Hepatocyte (in vitro differentiated cells): ENCODE results near the gene MIP. TPM values are rescaled to one million over a fixed set of nuclear protein-coding genes. Genes with fewer than 3 reads are reported as not detected.

ENCODE experiments used
- DNase-seq: peaks from one replicate; pipeline ENCODE4 v3.0.0-alpha.2; 2016; ENCODE audit warnings: low spot score
- H2AFZ ChIP-seq: fragments of 200-600 bp; sonication (generic); 2 replicates; pipeline ENCODE4 v1.6.0; 2016; ENCODE audit warnings: antibody characterized with exemption, mild to moderate bottlenecking
- H3K27ac ChIP-seq: fragments of 200-600 bp; sonication (generic); 2 replicates; pipeline ENCODE4 v1.5.1; 2016; ENCODE audit warnings: mild to moderate bottlenecking
- H3K27me3 ChIP-seq: fragments of 200-600 bp; sonication (generic); 2 replicates; pipeline ENCODE4 v1.6.1; 2016
- H3K36me3 ChIP-seq: fragments of 200-600 bp; sonication (generic); replicated peaks from 2 replicates; pipeline ENCODE4 v1.5.1; 2016; ENCODE audit warnings: low read depth; ENCODE audit not compliant: insufficient read depth
- H3K4me1 ChIP-seq: fragments of 200-600 bp; sonication (generic); 2 replicates; pipeline ENCODE4 v1.5.1; 2016; ENCODE audit warnings: mild to moderate bottlenecking, moderate library complexity; ENCODE audit not compliant: insufficient read depth
- H3K4me2 ChIP-seq: fragments of 200-600 bp; sonication (generic); 2 replicates; pipeline ENCODE4 v1.6.0; 2016
- H3K4me3 ChIP-seq: fragments of 200-600 bp; sonication (generic); 2 replicates; pipeline ENCODE4 v1.5.1; 2016; ENCODE audit warnings: mild to moderate bottlenecking
- H3K79me2 ChIP-seq: fragments of 200-600 bp; sonication (generic); 2 replicates; pipeline ENCODE4 v1.6.0; 2017; ENCODE audit warnings: mild to moderate bottlenecking
- H3K9me2 ChIP-seq: fragments of 200-600 bp; sonication (generic); replicated peaks from 2 replicates; pipeline ENCODE4 v1.6.0; 2017; ENCODE audit warnings: mild to moderate bottlenecking; ENCODE audit not compliant: insufficient read depth
- H3K9me3 ChIP-seq: fragments of 200-600 bp; sonication (generic); 2 replicates; pipeline ENCODE4 v1.5.1; 2016; ENCODE audit warnings: low read depth, mild to moderate bottlenecking
- H4K20me1 ChIP-seq: fragments of 200-600 bp; sonication (generic); 2 replicates; pipeline ENCODE4 v1.6.0; 2016; ENCODE audit warnings: mild to moderate bottlenecking; ENCODE audit not compliant: insufficient read depth, poor library complexity, severe bottlenecking
- CTCF ChIP-seq: fragments of 200-600 bp; sonication (generic); IDR thresholded peaks from 2 replicates; pipeline ENCODE4 v1.5.1; 2016; ENCODE audit warnings: antibody characterized with exemption, mild to moderate bottlenecking; ENCODE audit not compliant: poor library complexity
- EZH2 ChIP-seq: fragments of 200-600 bp; sonication (generic); IDR thresholded peaks from 2 replicates; pipeline ENCODE4 v1.6.1; 2016; ENCODE audit warnings: antibody characterized with exemption, mild to moderate bottlenecking, borderline replicate concordance
- EZH2phosphoT487 ChIP-seq: fragments of 200-600 bp; sonication (generic); IDR thresholded peaks from one replicate; pipeline ENCODE4 v1.6.1; 2018; ENCODE audit warnings: antibody characterized with exemption, mild to moderate bottlenecking, low read depth, moderate library complexity; ENCODE audit not compliant: unreplicated experiment, severe bottlenecking
- WGBS: methylation state at CpG from one replicate; pipeline ENCODE4 v1.1.6; 2016; ENCODE audit warnings: low lambda C conversion rate; ENCODE audit errors: missing lambda C conversion rate; 5-methylcytosine and 5-hydroxymethylcytosine counted together
- polyA plus RNA-seq: library from polyadenylated mRNA; unstranded; fragments of >200 nt; fragmentation: Nextera tagmentation; extraction: Ambion mirVana; gene quantifications from 2 replicates; pipeline ENCODE4 v1.2.1, GENCODE V29; 2016
- total RNA-seq: library from RNA; depleted of rRNA; stranded (reverse); fragments of >200 nt; gene quantifications from 2 replicates; pipeline ENCODE4 v1.2.3, GENCODE V29; 2014

Gene MIP
- total and polyA plus RNA-seq, 2 experiments from 2014 or later: not detected

- Histone ChIP-seq H3K4me1 (no peaks in the 10 kb centered on the region), H3K9me2 (no peaks in the 10 kb centered on the region), H3K27ac (no peak overlapping the region), H3K27me3 (no peaks in the 10 kb centered on the region), H3K79me2 (no peaks in the 10 kb centered on the region), H3K9me3 (no peaks in the 10 kb centered on the region), H3K4me2 (no peak overlapping the region), H2AFZ (no peak overlapping the region), H4K20me1 (no peaks in the 10 kb centered on the region), H3K4me3 (no peak overlapping the region), H3K36me3 (no peaks in the 10 kb centered on the region)
- 98% methylated on average over 3 of the region's 3 CpGs for WGBS
- DNase-seq: no peak
- TF ChIP-seq EZH2 (no peak), EZH2phosphoT487 (no peak), CTCF (no peak)
These were observed 40.1 kb downstream of the MIP start for GRCh38 chr12:56414401-56414800.

GRCh38 chr12:56413392-56413791, 41.1 kb downstream of the MIP start:
- DNase-seq: no peak
- WGBS: 89% methylated on average over 7 of the region's 7 CpGs
- H3K4me1 ChIP-seq: no peaks in the 10 kb centered on the region

GRCh38 chr12:56411781-56412639, 42.4 kb downstream of the MIP start:
- DNase-seq: no peak
- H2AFZ ChIP-seq: no peak overlapping the region
- TF ChIP-seq EZH2phosphoT487: no peak
- TF ChIP-seq CTCF: no peak
- no peak for TF ChIP-seq EZH2
- H3K79me2 ChIP-seq: no peaks in the 10 kb centered on the region
- H3K4me1 ChIP-seq: no peaks in the 10 kb centered on the region
- no peaks in the 10 kb centered on the region for H3K9me2 ChIP-seq
- 89% methylated on average over 6 of the region's 6 CpGs for WGBS
- H3K27ac ChIP-seq: no peak overlapping the region
- H3K27me3 ChIP-seq: no peaks in the 10 kb centered on the region
- H3K4me3 ChIP-seq: no peak overlapping the region
- no peaks in the 10 kb centered on the region for H4K20me1 ChIP-seq
- H3K4me2 ChIP-seq: no peak overlapping the region
- H3K9me3 ChIP-seq: no peaks in the 10 kb centered on the region
- H3K36me3 ChIP-seq: no peaks in the 10 kb centered on the region

More at GRCh38 chr12:56413392-56413791, 41.1 kb downstream of the MIP start:
- no peaks in the 10 kb centered on the region for H3K9me2 ChIP-seq
- no peak overlapping the region for H2AFZ ChIP-seq
- no peak overlapping the region for H3K27ac ChIP-seq
- H3K4me2 ChIP-seq: no peak overlapping the region
- no peaks in the 10 kb centered on the region for H3K27me3 ChIP-seq
- no peaks in the 10 kb centered on the region for H3K9me3 ChIP-seq
- no peaks in the 10 kb centered on the region for H3K36me3 ChIP-seq
- no peaks in the 10 kb centered on the region for H3K79me2 ChIP-seq
- TF ChIP-seq EZH2phosphoT487: no peak
- TF ChIP-seq EZH2: no peak
- H4K20me1 ChIP-seq: no peaks in the 10 kb centered on the region
- H3K4me3 ChIP-seq: no peak overlapping the region

GRCh38 chr12:56410768-56411167, 43.7 kb downstream of the MIP start:
- Histone ChIP-seq H2AFZ (no peak overlapping the region), H3K4me2 (no peak overlapping the region), H4K20me1 (no peaks in the 10 kb centered on the region), H3K79me2 (no peaks in the 10 kb centered on the region), H3K27ac (no peak overlapping the region), H3K4me3 (no peak overlapping the region), H3K4me1 (no peaks in the 10 kb centered on the region), H3K9me2 (no peaks in the 10 kb centered on the region), H3K36me3 (no peaks in the 10 kb centered on the region), H3K27me3 (no peaks in the 10 kb centered on the region), H3K9me3 (no peaks in the 10 kb centered on the region)
- WGBS: 95% methylated on average over 4 of the region's 4 CpGs
- no peak for DNase-seq
- no peak for TF ChIP-seq CTCF
- TF ChIP-seq EZH2phosphoT487: no peak
- TF ChIP-seq EZH2: no peak
